ENCODE measurements around the gene SHISAL1. TPM values are rescaled to one million over a fixed set of nuclear protein-coding genes. Genes with fewer than 3 reads are reported as not detected.
A peak's percentile ranks its signal among the peaks of the same experiment; 100 is the strongest.

SHISAL1 gene
- total RNA-seq, 4 donors from 2014 or later = 0.17 to 0.89 (median 0.22) TPM

DNA sequence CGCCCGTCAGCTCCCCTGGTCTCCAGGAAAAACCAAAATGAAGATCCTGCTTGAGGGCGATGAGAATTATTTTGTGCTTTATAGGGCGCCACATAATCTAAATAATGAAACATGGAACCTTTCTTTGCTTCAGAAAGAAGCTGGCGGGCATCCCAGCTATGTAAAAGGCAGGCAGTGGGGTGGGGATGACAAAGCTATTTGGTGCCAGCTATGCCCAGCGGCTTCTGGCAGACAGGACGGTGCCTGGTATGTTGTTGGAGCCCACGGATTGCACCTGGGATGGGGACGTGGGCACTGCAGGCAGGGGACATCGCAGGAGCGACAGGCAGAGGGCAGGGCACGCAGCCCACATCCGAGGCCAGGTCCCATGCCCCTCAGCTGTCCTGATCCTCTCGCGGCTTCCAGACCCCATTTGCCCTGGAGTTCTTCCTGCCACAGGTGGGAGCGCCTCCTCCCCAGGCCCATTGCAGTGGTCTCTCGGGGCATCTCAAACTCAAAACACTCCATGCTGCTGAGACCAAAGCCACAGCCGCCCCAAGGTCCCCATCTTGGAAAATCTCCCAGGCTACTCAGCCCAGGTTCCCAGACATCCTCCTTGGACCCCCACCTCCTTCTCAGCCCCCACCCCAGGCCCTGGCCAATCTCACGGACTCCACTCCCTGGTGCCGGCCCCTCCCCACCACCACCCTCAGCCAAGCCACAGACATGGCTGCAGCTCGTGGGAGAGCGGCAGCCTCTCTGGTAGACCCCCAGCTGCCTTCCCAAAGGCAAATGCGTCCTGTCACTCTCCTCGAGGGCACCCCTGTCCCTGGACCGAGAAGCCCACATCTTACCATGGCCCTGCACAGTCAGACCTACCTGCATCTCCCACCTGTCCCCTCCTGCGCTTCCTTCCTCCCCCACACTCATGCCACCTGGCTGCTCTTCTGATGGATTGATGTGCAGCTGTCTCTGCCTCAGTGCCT, 45.7 kb downstream of the SHISAL1 start:
- 63% methylated on average over 21 of the region's 26 CpGs for WGBS
- H3K27ac ChIP-seq = no peak overlapping the region
- H3K4me3 ChIP-seq = no peak overlapping the region
- DNase-seq (ENCODE audit: low spot score in 2 of 2) = no peak
- H3K9me3 ChIP-seq = no peaks in the 10 kb centered on the region
- peaks cover 5% of the 10 kb centered on the region for H3K4me1 ChIP-seq
- no peaks in the 10 kb centered on the region for H3K36me3 ChIP-seq
- H3K27me3 ChIP-seq = peaks cover 20% of the 10 kb centered on the region
- TF ChIP-seq, protein P1, sequence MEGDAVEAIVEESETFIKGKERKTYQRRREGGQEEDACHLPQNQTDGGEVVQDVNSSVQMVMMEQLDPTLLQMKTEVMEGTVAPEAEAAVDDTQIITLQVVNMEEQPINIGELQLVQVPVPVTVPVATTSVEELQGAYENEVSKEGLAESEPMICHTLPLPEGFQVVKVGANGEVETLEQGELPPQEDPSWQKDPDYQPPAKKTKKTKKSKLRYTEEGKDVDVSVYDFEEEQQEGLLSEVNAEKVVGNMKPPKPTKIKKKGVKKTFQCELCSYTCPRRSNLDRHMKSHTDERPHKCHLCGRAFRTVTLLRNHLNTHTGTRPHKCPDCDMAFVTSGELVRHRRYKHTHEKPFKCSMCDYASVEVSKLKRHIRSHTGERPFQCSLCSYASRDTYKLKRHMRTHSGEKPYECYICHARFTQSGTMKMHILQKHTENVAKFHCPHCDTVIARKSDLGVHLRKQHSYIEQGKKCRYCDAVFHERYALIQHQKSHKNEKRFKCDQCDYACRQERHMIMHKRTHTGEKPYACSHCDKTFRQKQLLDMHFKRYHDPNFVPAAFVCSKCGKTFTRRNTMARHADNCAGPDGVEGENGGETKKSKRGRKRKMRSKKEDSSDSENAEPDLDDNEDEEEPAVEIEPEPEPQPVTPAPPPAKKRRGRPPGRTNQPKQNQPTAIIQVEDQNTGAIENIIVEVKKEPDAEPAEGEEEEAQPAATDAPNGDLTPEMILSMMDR (IDR thresholded peaks at IDR 0.05) = no peak
- no peak for TF ChIP-seq EP300 (IDR thresholded peaks at IDR 0.05)
- no peak for TF ChIP-seq POLR2A (IDR thresholded peaks at IDR 0.05)
- no peak for TF ChIP-seq POLR2AphosphoS5 (IDR thresholded peaks at IDR 0.05)

DNA sequence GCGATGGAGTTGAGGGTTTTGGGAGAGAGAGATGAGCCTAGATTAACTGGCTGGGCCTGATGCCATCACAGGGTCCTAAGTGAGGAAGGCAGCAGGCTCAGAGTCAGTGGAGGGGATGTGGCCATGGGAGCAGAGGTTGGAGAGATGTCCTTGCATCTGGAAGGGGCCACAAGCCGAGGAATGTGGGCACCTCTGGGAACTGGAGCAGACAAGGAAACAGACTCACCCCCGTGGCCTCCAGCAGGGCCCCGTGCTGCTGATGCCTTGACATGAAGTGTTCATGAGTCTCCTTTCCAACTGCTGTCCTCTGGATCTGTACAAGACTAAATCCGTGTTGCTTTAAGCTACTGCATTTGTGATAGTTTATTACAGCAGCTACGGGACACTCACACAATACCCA, 49.2 kb downstream of the SHISAL1 start:
- Histone ChIP-seq H3K4me1 (peaks cover 5% of the 10 kb centered on the region), H3K27ac (no peak overlapping the region), H3K36me3 (no peaks in the 10 kb centered on the region), H3K9me3 (no peaks in the 10 kb centered on the region), H3K27me3 (peaks cover 27% of the 10 kb centered on the region), H3K4me3 (no peak overlapping the region)
- DNase-seq (ENCODE audit: low spot score in 2 of 2) = peak in 1 of 2 donors; percentile 47
- 92% methylated on average over 6 of the region's 6 CpGs for WGBS
- TF ChIP-seq POLR2AphosphoS5 (IDR thresholded peaks at IDR 0.05) = no peak
- no peak for TF ChIP-seq POLR2A (IDR thresholded peaks at IDR 0.05)

DNA sequence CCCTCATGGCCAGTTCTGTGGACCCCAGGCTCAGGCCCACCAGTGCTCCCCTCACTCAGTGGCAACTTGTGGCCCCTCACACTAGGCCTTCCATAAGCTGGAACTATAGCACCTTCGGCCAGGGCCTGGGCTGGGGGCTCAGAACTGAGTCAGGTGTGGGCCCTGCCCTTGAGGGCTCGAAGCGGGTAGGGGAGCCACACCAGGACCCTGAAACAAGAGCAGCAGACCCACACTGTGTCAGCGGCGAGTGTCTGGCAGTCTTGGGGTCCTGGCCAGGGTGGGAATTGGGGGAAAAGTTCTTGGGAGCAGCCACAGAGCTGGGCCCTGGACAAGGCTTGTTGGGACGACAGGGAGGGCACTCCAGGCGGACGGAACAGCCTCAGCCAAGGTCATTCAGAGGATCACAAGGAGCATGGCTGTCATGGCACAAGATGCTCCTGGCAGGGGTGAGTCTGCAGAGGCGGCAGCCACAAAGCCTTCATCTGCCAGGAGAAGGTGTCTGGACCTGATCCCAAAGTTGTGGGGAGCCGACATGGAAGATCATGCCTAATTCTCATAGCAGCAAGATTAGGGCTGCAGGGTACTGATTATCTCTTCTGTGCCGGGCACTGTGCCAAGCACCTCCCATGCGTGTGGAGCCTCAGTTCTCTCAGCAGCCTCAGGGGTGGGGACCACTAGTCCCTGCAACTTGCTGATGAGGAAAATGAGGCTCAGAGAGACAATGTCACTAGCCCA, 50.7 kb downstream of the SHISAL1 start:
- DNase-seq (ENCODE audit: low spot score in 2 of 2) = peak; percentile 54 to 56
- Histone ChIP-seq H3K9me3 (no peaks in the 10 kb centered on the region), H3K27me3 (peaks cover 25% of the 10 kb centered on the region), H3K4me1 (peaks cover 5% of the 10 kb centered on the region), H3K36me3 (no peaks in the 10 kb centered on the region), H3K4me3 (no peak overlapping the region), H3K27ac (no peak overlapping the region)
- 68% methylated on average over 10 of the region's 12 CpGs for WGBS
- TF ChIP-seq POLR2AphosphoS5 (IDR thresholded peaks at IDR 0.05) (no peak), EP300 (IDR thresholded peaks at IDR 0.05) (no peak), POLR2A (IDR thresholded peaks at IDR 0.05) (no peak)
- TF ChIP-seq, protein P1 (IDR thresholded peaks at IDR 0.05) = no peak

DNA sequence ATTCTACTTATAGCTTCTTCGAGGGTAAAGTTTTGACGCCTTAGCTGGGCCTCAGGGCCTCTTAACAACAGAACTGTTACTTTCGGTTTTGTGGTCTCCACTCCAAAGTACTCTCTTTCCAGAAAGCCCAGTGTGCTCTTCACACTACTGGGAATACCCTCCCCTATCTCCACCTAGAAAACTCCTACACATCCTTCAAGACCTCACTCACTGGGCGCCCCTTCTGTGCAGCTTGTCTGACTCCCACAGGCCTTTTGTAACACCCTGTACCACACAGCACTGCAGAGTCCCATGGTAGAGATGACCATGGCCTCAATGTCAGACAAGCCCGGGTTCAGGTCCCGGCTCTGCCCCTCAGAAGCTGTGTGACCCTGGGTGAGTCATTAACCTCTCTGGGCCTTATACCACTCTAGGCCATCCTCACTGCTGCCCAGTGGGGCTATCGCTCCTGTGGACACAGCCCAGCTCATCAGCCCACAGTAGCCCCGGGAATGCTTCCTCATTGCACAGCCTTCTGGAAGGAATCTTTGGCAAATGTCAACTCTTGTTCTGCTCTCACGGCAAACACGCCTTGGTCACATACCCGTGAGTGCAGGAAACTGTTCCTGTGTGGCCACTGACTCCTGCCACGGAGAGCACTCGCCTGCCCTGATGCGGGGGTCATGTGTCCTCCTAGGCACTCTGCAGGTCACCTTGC, 51.4 kb downstream of the SHISAL1 start:
- Histone ChIP-seq H3K9me3 (no peaks in the 10 kb centered on the region), H3K4me3 (no peak overlapping the region), H3K36me3 (no peaks in the 10 kb centered on the region), H3K4me1 (peaks cover 5% of the 10 kb centered on the region), H3K27me3 (peaks cover 23% of the 10 kb centered on the region), H3K27ac (no peak overlapping the region)
- TF ChIP-seq POLR2A (IDR thresholded peaks at IDR 0.05) = no peak
- TF ChIP-seq, protein P1 (IDR thresholded peaks at IDR 0.05) = no peak
- TF ChIP-seq EP300 (IDR thresholded peaks at IDR 0.05) = no peak
- no peak for TF ChIP-seq POLR2AphosphoS5 (IDR thresholded peaks at IDR 0.05)
- 74% methylated on average over 8 of the region's 14 CpGs for WGBS
- DNase-seq (ENCODE audit: low spot score in 2 of 2) = peak; percentile 13 to 61

DNA sequence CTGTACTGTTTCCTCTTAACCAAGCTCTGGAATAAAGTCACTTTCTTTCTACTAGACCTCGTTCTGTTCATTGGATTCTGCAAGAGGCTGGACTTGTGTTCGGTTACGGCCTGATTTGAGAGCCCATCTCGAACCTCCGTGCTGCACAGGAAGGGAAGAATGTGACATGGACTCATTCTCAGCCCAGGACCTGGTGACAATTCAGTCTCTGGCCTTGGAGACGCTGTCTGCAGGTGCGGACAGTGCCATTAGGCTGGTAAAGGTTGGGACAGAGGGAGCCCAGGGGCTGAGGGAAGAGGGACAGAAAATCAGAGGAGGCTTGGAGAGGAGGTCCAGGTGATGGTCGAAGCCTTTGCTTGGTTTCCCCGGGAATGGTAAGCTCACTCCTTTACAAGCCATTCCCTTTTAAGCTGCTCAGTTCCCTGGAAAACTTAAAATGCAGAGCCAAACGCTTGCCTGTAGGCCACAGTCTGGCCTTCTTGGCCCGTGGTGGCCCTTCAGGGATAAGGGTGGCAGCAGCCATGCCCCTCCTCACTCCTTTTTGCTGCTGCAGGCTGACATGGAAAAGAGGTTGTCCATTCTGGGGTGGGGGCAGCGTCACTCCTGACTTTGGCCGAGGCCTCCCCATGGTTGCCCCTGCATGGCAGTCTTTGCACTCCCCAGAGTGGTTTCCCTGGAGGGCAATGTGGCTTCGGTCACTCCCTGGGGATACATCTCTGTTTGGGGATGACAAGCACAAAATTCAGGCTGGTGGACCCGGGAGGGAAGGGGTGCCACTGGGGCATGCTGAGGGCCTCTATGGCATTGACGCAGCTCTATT, 52.3 kb downstream of the SHISAL1 start:
- Histone ChIP-seq H3K27ac (no peak overlapping the region), H3K27me3 (peaks cover 26% of the 10 kb centered on the region), H3K4me1 (peaks cover 5% of the 10 kb centered on the region), H3K9me3 (no peaks in the 10 kb centered on the region), H3K4me3 (no peak overlapping the region), H3K36me3 (no peaks in the 10 kb centered on the region)
- DNase-seq (ENCODE audit: low spot score in 2 of 2) = peak; percentile 41 to 58
- 80% methylated on average over 13 of the region's 16 CpGs for WGBS
- TF ChIP-seq POLR2A (IDR thresholded peaks at IDR 0.05) = no peak
- no peak for TF ChIP-seq POLR2AphosphoS5 (IDR thresholded peaks at IDR 0.05)
- TF ChIP-seq EP300 (IDR thresholded peaks at IDR 0.05) = no peak
- TF ChIP-seq, protein P1 (IDR thresholded peaks at IDR 0.05) = no peak
